Trophoblast cell (in vitro differentiated cells and primary cell): Measurements from ENCODE around the gene TIMM44.

Experiments used
- DNase-seq, 2 donors: peaks; one replicate each; pipeline ENCODE4 v3.0.0-alpha.2; 2016
- H2AFZ ChIP-seq: 2 replicates; pipeline ENCODE4 v1.6.1; 2013; ENCODE audit warnings: low read length, moderate library complexity, mild to moderate bottlenecking; ENCODE audit not compliant: insufficient read depth, poor library complexity
- H2AK5ac ChIP-seq: 2 replicates; pipeline ENCODE4 v1.6.1; 2013; ENCODE audit warnings: mild to moderate bottlenecking, low read length
- H2BK120ac ChIP-seq: 2 replicates; pipeline ENCODE4 v1.6.1; 2013; ENCODE audit warnings: low read length, mild to moderate bottlenecking, moderate library complexity; ENCODE audit not compliant: insufficient read depth, poor library complexity
- H2BK12ac ChIP-seq: 2 replicates; pipeline ENCODE4 v1.6.1; 2013; ENCODE audit warnings: mild to moderate bottlenecking, low read length, moderate library complexity
- H2BK5ac ChIP-seq: 2 replicates; pipeline ENCODE4 v1.6.1; 2013; ENCODE audit warnings: low read length, low read depth, moderate library complexity, mild to moderate bottlenecking; ENCODE audit not compliant: poor library complexity
- H3K14ac ChIP-seq: 2 replicates; pipeline ENCODE4 v1.6.1; 2013; ENCODE audit warnings: mild to moderate bottlenecking, low read length
- H3K18ac ChIP-seq: 2 replicates; pipeline ENCODE4 v1.6.1; 2013; ENCODE audit warnings: mild to moderate bottlenecking, low read length
- H3K23ac ChIP-seq: 2 replicates; pipeline ENCODE4 v1.6.1; 2013; ENCODE audit warnings: low read length
- H3K27ac ChIP-seq: 2 replicates; pipeline ENCODE4 v1.5.1; 2013; ENCODE audit warnings: low read depth, mild to moderate bottlenecking, inconsistent platforms, low read length, moderate library complexity
- H3K27me3 ChIP-seq: 2 replicates; pipeline ENCODE4 v1.6.1; 2013; ENCODE audit warnings: inconsistent platforms, mild to moderate bottlenecking, low read length, moderate library complexity; ENCODE audit not compliant: insufficient read depth
- H3K36me3 ChIP-seq, 2 experiments: 1 replicate in 1 of 2; 2 replicates in 1 of 2; pipeline ENCODE4 v1.6.1; 2013; ENCODE audit warnings: low read length in 2 of 2, mild to moderate bottlenecking in 2 of 2, moderate library complexity in 1 of 2; ENCODE audit not compliant: insufficient read depth in 2 of 2, control insufficient read depth in 1 of 2
- H3K4ac ChIP-seq: 2 replicates; pipeline ENCODE4 v1.6.1; 2013; ENCODE audit warnings: low read depth, mild to moderate bottlenecking, low read length, moderate library complexity
- H3K4me1 ChIP-seq, 2 experiments: 1 replicate in 1 of 2; 2 replicates in 1 of 2; pipeline ENCODE4 v1.6.1; 2013; ENCODE audit warnings: low read length in 2 of 2, mild to moderate bottlenecking in 2 of 2, moderate library complexity in 1 of 2; ENCODE audit not compliant: insufficient read depth in 2 of 2, control insufficient read depth in 1 of 2
- H3K4me2 ChIP-seq: 2 replicates; pipeline ENCODE4 v1.6.1; 2013; ENCODE audit warnings: inconsistent platforms, mild to moderate bottlenecking, low read length, moderate library complexity
- H3K4me3 ChIP-seq: 2 replicates; pipeline ENCODE4 v1.5.1; 2013; ENCODE audit warnings: mild to moderate bottlenecking, low read depth, low read length, inconsistent platforms
- H3K79me1 ChIP-seq: one replicate; pipeline ENCODE4 v1.6.1; 2013; ENCODE audit warnings: low read length
- H3K79me2 ChIP-seq: 2 replicates; pipeline ENCODE4 v1.6.1; 2013; ENCODE audit warnings: low read length, mild to moderate bottlenecking; ENCODE audit not compliant: control insufficient read depth, insufficient read depth, poor library complexity
- H3K9ac ChIP-seq: 2 replicates; pipeline ENCODE4 v1.6.1; 2013; ENCODE audit warnings: mild to moderate bottlenecking, low read length
- H3K9me3 ChIP-seq: 2 replicates; pipeline ENCODE4 v1.6.1; 2013; ENCODE audit warnings: low read depth, mild to moderate bottlenecking, control low read depth, inconsistent platforms, low read length; ENCODE audit not compliant: insufficient read depth
- H4K12ac ChIP-seq: 2 replicates; pipeline ENCODE4 v1.6.1; 2013; ENCODE audit warnings: low read depth, mild to moderate bottlenecking, low read length, moderate library complexity
- H4K8ac ChIP-seq: 2 replicates; pipeline ENCODE4 v1.6.1; 2013; ENCODE audit warnings: low read depth, mild to moderate bottlenecking, low read length, moderate library complexity
- H4K91ac ChIP-seq: one replicate; pipeline ENCODE4 v1.6.1; 2013; ENCODE audit warnings: low read depth, mild to moderate bottlenecking, low read length, moderate library complexity
- WGBS: extraction: QIAGEN DNeasy Blood & Tissue Kit; methylation state at CpG from one replicate; pipeline ENCODE4 v1.1.7; 2013; ENCODE audit warnings: missing lambda C conversion rate; ENCODE audit not compliant: insufficient read length, insufficient coverage; ENCODE audit errors: extremely low coverage; 5-methylcytosine and 5-hydroxymethylcytosine counted together

The TIMM44 gene

GRCh38 chr19:7908742-7909461 lies 34.6 kb downstream of the TIMM44 start:
- no peak overlapping the region for H3K4me2 ChIP-seq
- no peak overlapping the region for H3K9ac ChIP-seq
- H3K36me3 ChIP-seq, result peaks cover 43 to 48% of the 10 kb centered on the region in 2 experiments
- H3K79me2 ChIP-seq, result peaks cover 10% of the 10 kb centered on the region
- peaks cover 7% of the 10 kb centered on the region for H3K79me1 ChIP-seq
- H2AK5ac ChIP-seq, result no peak overlapping the region
- peaks cover 6 to 8% of the 10 kb centered on the region in 2 experiments for H3K4me1 ChIP-seq
- no CpG with 5 or more reads among the region's 19 CpGs for WGBS
- no peak overlapping the region for H2AFZ ChIP-seq
- no peak overlapping the region for H4K91ac ChIP-seq
- H2BK120ac ChIP-seq, result no peak overlapping the region
- H3K27ac ChIP-seq, result no peak overlapping the region
- no peak overlapping the region for H2BK5ac ChIP-seq
- H3K27me3 ChIP-seq, result no peaks in the 10 kb centered on the region
- H4K12ac ChIP-seq, result no peak overlapping the region
- H3K14ac ChIP-seq, result no peak overlapping the region
- no peaks in the 10 kb centered on the region for H3K9me3 ChIP-seq
- no peak overlapping the region for H3K4ac ChIP-seq
- no peak overlapping the region for H2BK12ac ChIP-seq
- H3K4me3 ChIP-seq, result no peak overlapping the region
- DNase-seq, result no peak
- no peak overlapping the region for H3K23ac ChIP-seq
- H4K8ac ChIP-seq, result no peak overlapping the region
- no peak overlapping the region for H3K18ac ChIP-seq

- Histone ChIP-seq H3K27ac (no peak overlapping the region), H3K9ac (no peak overlapping the region), H3K4me3 (no peak overlapping the region), H3K23ac (no peak overlapping the region), H2BK120ac (no peak overlapping the region), H3K14ac (no peak overlapping the region), H3K79me1 (peaks cover 11% of the 10 kb centered on the region), H4K91ac (no peak overlapping the region), H3K36me3 (peaks cover 43 to 45% of the 10 kb centered on the region in 2 experiments), H2AK5ac (no peak overlapping the region), H4K12ac (no peak overlapping the region), H2AFZ (no peak overlapping the region), H3K79me2 (peaks cover 13% of the 10 kb centered on the region), H3K9me3 (no peaks in the 10 kb centered on the region), H3K4me2 (no peak overlapping the region), H4K8ac (no peak overlapping the region), H2BK12ac (no peak overlapping the region), H3K18ac (no peak overlapping the region), H3K4ac (no peak overlapping the region), H3K4me1 (peaks cover 6 to 9% of the 10 kb centered on the region in 2 experiments), H3K27me3 (no peaks in the 10 kb centered on the region), H2BK5ac (no peak overlapping the region)
- DNase-seq, result no peak
- WGBS, result no CpG with 5 or more reads among the region's 14 CpGs
Observed at GRCh38 chr19:7908078-7908699, 35.3 kb downstream of the TIMM44 start.

- no peak overlapping the region for H4K12ac ChIP-seq
- no peak overlapping the region for H4K91ac ChIP-seq
- peaks cover 2% of the 10 kb centered on the region for H3K9me3 ChIP-seq
- no peak overlapping the region for H3K23ac ChIP-seq
- H2BK120ac ChIP-seq, result no peak overlapping the region
- no peak overlapping the region for H3K9ac ChIP-seq
- no peak overlapping the region for H3K27ac ChIP-seq
- H2BK12ac ChIP-seq, result no peak overlapping the region
- H3K79me2 ChIP-seq, result peaks cover 17% of the 10 kb centered on the region
- no peaks in the 10 kb centered on the region for H3K27me3 ChIP-seq
- H2AK5ac ChIP-seq, result no peak overlapping the region
- H3K4me1 ChIP-seq, result peaks cover 12 to 15% of the 10 kb centered on the region in 2 experiments
- no peak overlapping the region for H3K4ac ChIP-seq
- no peak overlapping the region for H3K14ac ChIP-seq
- H2AFZ ChIP-seq, result no peak overlapping the region
- H3K79me1 ChIP-seq, result peaks cover 16% of the 10 kb centered on the region
- no peak overlapping the region for H2BK5ac ChIP-seq
- no peak overlapping the region for H3K18ac ChIP-seq
- no peak overlapping the region for H3K4me2 ChIP-seq
- no peak overlapping the region for H4K8ac ChIP-seq
- peaks cover 40% of the 10 kb centered on the region in 2 experiments for H3K36me3 ChIP-seq
- no peak overlapping the region for H3K4me3 ChIP-seq
- DNase-seq, result no peak
- no CpG with 5 or more reads among the region's 11 CpGs for WGBS
Observed at GRCh38 chr19:7907544-7907943, 35.9 kb downstream of the TIMM44 start.

GRCh38 chr19:7907122-7907521 lies 36.3 kb downstream of the TIMM44 start:
- Histone ChIP-seq H2AFZ (no peak overlapping the region), H3K18ac (no peak overlapping the region), H2BK12ac (no peak overlapping the region), H4K8ac (no peak overlapping the region), H3K14ac (no peak overlapping the region), H2BK120ac (no peak overlapping the region), H3K9me3 (peaks cover 2% of the 10 kb centered on the region), H3K9ac (no peak overlapping the region), H3K4ac (no peak overlapping the region), H3K27ac (no peak overlapping the region), H3K79me1 (peaks cover 16% of the 10 kb centered on the region), H3K4me2 (no peak overlapping the region), H3K79me2 (peaks cover 17% of the 10 kb centered on the region), H2BK5ac (no peak overlapping the region), H3K36me3 (peaks cover 37% of the 10 kb centered on the region in 2 experiments), H3K4me1 (peaks cover 13 to 15% of the 10 kb centered on the region in 2 experiments), H2AK5ac (no peak overlapping the region), H4K91ac (no peak overlapping the region), H4K12ac (no peak overlapping the region), H3K27me3 (no peaks in the 10 kb centered on the region), H3K23ac (no peak overlapping the region), H3K4me3 (no peak overlapping the region)
- no peak for DNase-seq
- no CpG with 5 or more reads among the region's 19 CpGs for WGBS
